ENCODE measurements around the gene EOMES.

Gene EOMES

DNA sequence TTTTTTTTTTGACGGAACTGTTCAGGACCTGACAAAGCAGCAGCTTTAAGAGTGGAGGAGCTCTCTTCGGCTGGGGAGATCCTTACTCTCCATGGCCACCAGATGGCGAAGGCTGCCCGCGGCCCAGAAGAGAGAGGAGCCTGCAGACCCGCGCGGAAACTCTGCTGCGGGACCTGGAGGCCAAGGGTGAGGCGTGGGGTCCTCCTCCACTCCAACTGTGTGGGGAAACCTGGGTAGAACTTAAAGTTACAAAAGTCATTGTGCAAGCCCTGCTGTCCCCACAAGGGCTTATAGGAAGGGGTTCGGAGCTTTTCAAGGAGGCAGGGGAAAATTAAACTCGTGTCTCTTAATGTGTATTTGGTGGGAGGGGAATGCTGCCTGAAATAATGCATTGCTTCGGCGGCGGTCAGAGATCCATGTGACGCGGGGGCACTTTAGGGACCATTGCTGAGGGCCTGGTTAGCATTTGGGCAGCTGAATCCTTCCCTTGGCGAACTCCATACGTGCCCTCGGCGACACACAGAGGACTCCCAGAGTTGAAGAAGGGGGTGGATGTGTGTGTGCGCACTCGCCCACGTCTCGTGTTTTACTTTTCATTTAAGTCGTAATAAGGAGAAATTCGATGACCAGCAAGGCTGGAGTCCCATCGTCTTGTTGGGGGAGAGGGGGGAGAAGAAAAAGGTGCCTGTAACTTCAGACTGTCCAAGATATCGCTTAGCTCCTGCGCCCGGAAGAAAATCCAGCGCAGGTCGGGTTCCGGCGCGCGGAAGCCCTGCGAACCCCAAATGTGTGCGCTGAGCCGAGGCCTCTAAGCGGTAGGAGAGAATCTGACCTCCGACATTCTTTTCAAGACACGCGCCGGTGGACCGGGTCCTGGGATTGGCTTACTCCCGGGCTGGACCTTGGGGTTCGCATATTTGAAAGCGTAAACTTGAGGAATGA is 9.7 kb downstream of the EOMES start:
- TF ChIP-seq, protein P1, sequence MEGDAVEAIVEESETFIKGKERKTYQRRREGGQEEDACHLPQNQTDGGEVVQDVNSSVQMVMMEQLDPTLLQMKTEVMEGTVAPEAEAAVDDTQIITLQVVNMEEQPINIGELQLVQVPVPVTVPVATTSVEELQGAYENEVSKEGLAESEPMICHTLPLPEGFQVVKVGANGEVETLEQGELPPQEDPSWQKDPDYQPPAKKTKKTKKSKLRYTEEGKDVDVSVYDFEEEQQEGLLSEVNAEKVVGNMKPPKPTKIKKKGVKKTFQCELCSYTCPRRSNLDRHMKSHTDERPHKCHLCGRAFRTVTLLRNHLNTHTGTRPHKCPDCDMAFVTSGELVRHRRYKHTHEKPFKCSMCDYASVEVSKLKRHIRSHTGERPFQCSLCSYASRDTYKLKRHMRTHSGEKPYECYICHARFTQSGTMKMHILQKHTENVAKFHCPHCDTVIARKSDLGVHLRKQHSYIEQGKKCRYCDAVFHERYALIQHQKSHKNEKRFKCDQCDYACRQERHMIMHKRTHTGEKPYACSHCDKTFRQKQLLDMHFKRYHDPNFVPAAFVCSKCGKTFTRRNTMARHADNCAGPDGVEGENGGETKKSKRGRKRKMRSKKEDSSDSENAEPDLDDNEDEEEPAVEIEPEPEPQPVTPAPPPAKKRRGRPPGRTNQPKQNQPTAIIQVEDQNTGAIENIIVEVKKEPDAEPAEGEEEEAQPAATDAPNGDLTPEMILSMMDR (IDR thresholded peaks at IDR 0.05; ENCODE audit: control extremely low read depth, extremely low read depth, low read depth, missing control alignments) = peak; percentile 84
- POLR2A ChIA-PET = no interaction called here
- CTCF ChIA-PET = interaction anchor here (0.6 to 3.2 kb wide), 47 partner anchors 9 to 639 kb away, joined by 3 to 127 read pairs (median 5); partner anchors contain the start of genes AZI2, EOMES and ZCWPW2
- peak; percentile 85 for DNase-seq (ENCODE audit: extremely low spot score)

DNA sequence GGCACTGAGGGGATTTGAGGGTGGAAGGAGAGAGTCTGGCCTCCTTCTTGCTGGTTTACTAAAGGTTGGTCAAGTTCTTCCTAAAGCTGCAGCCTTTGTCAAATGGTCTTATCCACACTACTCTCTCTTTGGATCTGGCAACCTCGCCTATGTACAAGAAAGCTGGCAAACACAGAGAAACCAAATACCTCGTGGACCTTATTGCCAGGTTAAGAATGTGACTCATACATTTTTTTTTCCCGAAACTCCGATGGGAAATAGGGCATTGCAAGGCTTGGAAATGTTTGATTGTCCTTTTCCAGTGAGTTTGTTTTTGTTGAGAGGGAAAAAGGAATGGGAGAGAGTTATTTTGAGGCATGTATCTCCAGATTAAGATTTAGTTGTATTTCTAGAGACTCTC is 13.9 kb downstream of the EOMES start:
- ChIA-PET CTCF (interaction anchor here (0.9 to 1.5 kb wide), 3 partner anchors 28 to 620 kb away, joined by 3 to 5 read pairs (median 3); no protein-coding TSS in a partner anchor), POLR2A (no interaction called here)
- TF ChIP-seq, protein P1 (IDR thresholded peaks at IDR 0.05; ENCODE audit: control extremely low read depth, extremely low read depth, low read depth, missing control alignments) = no peak
- no peak for DNase-seq (ENCODE audit: extremely low spot score)

DNA sequence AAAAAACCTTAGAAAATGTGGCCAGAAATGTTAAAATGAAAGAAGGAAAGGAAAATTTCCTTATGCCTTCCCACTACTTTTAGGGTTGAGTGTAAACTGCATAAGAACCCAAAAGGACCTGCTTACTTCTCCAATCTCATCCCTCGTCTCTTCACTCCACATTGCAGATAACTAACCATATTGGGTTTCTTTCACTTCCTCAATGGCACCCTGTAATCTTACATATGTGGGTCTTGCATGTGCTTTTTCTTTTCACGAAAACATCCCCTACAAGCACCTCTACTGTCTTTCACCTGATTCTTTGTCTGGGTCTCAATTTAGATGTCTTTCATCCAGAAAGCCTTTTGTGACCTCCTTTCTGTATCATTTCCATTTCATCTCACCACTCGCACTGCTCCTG is 23.1 kb downstream of the EOMES start:
- ChIA-PET POLR2A (no interaction called here), CTCF (no interaction called here)
- TF ChIP-seq, protein P1 (IDR thresholded peaks at IDR 0.05; ENCODE audit: control extremely low read depth, extremely low read depth, low read depth, missing control alignments) = no peak
- no peak for DNase-seq (ENCODE audit: extremely low spot score)

DNA sequence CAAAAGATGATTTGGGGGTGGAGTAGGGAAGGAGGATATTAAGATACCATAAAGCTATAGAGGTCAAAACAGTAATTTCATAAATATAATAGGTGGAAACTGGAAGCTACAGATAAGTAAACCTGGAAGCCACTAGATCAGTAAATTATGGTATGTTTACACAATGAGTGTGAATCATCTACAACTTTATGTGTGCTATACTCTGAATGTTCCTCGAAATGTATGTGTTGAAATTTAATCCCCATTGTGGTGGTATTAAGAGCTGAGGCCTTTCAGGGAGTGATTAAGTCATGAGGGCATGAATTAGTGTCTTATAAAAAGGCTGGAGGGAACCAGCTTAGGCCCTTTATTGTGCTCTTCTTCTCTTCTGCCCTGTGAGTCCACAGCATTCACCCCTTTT is 25.2 kb downstream of the EOMES start:
- CTCF ChIA-PET = interaction anchor here (1.0 to 1.2 kb wide), 2 partner anchors 9 to 15 kb away, joined by 3 to 4 read pairs; no protein-coding TSS in a partner anchor
- DNase-seq (ENCODE audit: extremely low spot score) = no peak
- TF ChIP-seq, protein P1 (IDR thresholded peaks at IDR 0.05; ENCODE audit: control extremely low read depth, extremely low read depth, low read depth, missing control alignments) = no peak
- POLR2A ChIA-PET = no interaction called here

DNA sequence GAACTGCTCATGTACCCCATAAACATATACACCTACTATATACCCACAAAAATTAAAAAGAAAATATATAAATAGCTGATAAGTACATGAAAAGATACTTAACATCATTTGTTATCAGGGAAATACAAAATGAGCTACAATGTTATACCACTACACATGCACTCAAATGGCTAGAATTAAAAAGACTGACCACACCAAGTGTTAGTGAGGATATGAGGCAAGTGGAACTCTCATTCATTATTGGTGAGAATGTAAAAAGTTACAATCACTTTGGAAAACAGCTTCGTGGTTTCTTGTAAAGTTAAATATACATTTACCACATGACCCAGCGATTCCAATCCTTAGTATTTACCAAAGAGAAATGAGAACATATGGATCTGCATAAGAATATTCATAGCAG is 26.5 kb downstream of the EOMES start:
- CTCF ChIA-PET = interaction anchor here (1.2 to 1.4 kb wide), 2 partner anchors 10 to 17 kb away, joined by 3 read pairs; no protein-coding TSS in a partner anchor
- DNase-seq (ENCODE audit: extremely low spot score) = no peak
- POLR2A ChIA-PET = no interaction called here
- TF ChIP-seq, protein P1 (IDR thresholded peaks at IDR 0.05; ENCODE audit: control extremely low read depth, extremely low read depth, low read depth, missing control alignments) = no peak

DNA sequence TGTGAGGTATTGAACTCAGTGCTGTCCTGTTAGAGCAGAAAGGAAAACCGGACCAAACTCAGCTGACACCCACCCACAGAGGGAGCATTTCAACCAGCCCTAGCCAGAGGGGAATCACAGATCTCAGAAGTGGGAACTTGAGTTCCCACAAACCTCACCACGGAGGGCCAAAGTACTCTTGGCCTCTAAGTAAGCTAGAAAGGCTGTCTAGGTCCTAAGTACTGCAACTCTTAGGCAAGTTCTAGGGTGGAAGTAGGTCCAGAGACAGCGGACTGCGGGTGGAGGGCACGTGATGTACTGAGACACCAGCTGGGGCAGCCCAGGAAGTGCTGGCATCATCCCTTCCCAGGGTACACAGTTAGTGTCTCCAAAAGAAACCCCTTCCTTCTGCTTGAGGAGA is 34.1 kb downstream of the EOMES start:
- POLR2A ChIA-PET = no interaction called here
- DNase-seq (ENCODE audit: extremely low spot score) = no peak
- TF ChIP-seq, protein P1 (IDR thresholded peaks at IDR 0.05; ENCODE audit: control extremely low read depth, extremely low read depth, low read depth, missing control alignments) = no peak
- CTCF ChIA-PET = interaction anchor here (0.9 to 2.5 kb wide), 5 partner anchors 8 to 25 kb away, joined by 3 to 10 read pairs (median 4); no protein-coding TSS in a partner anchor
